NCI-H446 (cell line): ENCODE results near the gene GLRA1.
"Not testable (repeated sequence)": the region's sequence is repeated elsewhere in the genome, so short reads cannot be mapped to it uniquely, and the experiment has no call there.

Source experiments
- DNase-seq, 2 experiments: peaks; one replicate each; lab custom pipeline; 2025; lab: John Stamatoyannopoulos, UW

Gene GLRA1

DNA sequence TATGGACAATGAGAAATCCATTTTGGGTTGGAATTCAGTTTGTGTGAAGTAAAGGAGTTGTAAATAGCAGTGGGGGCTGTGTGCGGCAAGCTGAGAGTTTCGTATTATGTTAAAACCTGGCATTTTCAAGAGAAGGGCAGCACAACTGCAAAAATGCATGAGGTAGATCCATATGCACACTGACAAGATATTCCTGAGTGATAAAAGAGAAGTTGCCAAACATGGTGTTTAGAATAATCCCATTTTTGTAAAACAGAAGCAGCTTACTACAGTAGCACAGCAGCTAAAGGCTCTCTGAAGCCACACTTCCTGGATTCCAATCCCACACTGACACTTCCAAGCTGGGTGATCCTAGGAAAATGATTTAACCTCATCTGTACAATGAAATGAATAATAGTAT is 11.2 kb downstream of the GLRA1 start:
- no peak for DNase-seq

DNA sequence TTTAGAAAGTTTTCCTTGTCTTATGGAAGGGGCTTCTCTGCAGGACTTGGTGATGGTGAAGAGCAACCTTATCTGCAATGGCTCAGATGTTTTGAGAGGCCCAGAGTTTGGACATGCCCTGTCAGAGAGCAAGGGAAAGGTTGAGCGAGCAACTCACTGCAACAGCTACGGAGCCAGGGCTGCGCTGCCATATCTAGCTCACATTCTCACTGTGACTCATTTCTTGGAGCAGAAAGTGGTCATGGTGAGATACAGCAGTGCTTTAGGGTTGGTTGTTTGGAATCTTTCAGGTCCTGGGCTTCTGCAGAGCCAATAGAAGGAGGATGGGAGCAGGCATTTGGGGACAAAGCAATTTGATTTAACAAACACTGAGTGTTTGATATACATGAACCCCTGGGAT is 12.3 kb downstream of the GLRA1 start:
- DNase-seq, result no peak

DNA sequence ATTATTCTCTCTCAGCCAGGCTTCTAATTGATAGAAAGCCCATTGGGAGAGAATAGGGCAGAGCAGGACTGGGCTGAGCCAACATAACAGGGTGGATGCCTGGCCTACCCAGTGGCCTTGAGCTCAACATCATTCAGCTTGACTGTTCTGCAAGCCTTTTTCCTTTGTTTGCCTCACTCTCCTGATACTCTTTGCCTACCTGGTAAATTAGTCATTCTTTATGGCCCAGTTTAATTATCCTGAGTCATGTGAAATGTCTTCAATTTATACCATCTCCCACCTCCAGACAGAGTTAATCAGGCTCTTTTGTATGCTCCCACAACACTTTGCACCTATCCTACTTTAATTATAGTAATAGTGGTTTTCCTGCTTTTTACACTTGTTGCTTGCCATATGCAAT is 13.6 kb downstream of the GLRA1 start:
- no peak for DNase-seq

DNA sequence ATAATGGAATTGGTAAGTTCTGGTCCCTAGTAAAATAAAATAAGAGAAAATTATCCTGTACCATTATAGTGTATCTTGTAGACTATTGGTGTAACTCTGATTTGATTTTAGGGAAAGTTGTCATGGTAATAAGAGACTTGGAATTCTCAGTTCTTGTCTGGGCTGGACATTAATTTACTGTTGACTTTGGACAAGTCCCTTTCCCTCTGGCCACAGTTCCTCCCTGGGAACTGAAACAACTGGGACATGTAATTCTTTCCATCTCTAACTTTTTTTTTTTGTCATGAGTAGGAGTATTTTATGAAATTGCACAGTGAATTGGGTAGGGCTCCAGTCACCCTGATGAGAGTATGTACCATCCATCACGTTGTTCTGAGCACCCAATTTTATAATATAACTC is 15.0 kb downstream of the GLRA1 start:
- no peak for DNase-seq

DNA sequence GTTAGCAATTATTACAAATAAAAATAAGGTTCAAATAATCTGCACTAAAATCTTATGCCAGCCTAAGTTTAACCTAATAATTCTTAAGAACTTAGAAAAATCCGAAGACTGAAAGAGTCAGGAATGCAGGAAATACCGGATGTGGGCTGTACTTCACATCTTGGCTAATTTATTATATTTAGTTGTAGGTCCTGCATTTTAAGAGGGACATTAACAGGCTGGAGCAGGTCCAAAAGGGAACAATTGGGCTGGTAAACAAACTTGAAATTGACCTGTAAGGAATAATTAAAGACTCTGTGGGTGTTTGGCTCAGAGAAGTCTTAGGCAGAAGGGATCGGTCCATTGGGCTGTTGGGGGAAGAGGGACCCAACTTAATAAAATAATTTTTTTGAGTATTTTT is 18.4 kb downstream of the GLRA1 start:
- DNase-seq, result no peak

DNA sequence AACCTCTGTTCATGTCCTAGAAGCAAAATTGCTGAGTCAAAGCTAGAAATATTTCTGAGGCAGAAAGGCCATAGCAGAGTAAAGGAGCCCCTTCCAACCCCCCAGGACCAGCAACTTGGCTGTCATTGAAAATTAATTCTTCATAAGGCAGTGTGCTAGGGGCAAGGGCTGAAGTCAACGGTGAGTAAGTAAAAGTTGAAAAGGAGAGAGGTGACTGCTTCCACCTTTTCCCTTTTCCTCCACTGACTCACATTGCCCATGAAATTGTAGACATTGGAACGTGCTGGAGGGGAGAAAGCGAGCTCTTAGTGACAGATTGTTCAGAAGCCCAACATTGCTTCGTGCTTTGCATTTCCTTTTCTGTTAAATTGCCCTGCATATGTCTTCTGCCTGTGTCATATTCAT is 19.1 kb downstream of the GLRA1 start:
- DNase-seq, result no peak

DNA sequence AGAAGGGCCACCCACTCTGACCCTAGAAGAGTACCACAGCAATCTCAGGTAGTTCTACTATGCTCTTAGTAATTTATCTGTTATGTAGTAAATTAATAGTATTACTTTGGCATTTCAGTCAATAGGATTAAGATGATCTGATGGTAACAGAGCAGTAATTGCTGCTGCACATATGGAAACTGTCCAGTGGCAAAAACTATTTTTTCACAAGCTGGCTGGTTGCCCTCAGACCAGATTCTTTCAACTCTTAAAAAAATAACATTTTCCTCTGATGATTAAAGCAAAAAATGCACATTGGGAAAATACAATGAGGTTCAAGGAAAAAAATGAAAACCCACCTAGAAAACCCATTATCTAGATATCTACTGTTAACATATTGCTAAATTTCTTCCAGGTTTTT is 19.7 kb downstream of the GLRA1 start:
- DNase-seq, result no peak

DNA sequence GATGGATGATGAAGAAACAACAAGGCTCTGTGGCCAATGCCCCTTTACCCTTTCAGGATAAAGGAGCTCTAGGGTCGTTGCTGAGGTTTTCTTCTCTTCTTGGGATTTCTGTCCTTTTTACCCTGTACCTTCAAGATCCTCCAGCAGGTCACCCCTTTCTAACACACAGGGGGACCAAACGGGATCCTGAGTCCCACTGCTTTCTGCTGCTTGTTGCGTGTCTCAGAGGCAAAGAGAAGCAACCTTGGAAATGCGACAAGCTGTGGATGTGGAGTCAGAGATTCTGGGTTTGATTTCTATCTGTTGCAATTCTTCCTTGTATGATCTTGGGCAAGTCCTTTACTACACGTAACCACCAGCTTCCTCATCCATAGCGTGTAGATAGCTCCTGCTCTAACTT is 20.5 kb downstream of the GLRA1 start:
- DNase-seq, result no peak

DNA sequence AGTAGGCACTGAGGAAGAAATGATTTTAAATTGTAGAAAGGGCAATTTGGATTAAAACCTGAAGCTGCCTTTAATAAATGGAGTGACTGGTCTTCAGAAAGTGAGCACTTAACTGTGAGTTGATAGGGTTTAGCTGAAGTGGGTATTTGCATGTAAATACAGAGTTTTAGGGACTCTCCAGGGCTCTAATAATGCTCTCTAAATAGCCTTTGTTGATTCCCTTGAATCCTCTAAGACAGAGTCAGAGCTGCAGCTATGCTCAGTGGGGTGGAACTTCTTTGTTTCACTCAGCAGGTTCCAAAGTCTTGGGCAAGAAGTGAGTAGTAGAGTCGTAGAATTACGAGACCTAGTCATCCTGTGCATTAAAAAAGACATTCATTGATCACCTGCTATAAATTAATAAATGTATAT is 21.4 kb downstream of the GLRA1 start:
- no peak for DNase-seq

DNA sequence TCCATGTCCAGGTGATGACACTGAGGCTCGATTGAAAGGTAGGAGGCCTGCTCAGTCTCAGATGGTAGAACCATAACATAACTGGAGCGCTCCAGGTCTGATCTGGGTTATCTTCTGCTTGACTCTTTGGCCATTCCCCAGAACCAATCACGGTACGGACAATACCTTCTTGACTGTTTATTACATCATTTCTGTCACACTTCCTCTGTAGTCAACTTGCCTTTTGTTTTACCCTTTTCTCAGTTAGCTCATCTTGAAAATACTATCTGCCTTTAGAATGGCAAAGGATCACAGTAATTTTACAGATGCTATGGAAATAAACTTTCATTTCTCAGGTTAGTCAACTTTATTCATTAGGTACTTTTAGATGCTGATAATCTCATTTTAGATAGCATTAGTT is 22.4 kb downstream of the GLRA1 start:
- no peak for DNase-seq

DNA sequence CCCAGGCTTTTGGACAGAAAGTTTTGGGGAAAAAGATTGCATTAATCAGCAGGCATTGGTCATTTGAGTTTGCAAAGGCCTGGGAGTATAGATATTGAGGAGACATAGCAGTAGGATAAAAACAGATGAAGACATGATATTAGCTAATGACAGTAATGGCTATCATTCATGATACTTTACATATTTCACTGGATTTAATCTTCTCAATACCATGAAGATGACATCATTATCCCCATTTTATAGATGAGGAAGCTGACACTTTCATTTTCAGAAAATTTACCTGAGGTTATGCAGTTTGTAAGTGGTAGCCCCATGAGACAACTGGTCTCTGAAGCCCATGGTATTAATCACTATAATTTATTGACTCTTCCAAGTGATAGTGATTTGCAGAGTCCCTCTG is 23.0 kb downstream of the GLRA1 start:
- DNase-seq, result no peak

DNA sequence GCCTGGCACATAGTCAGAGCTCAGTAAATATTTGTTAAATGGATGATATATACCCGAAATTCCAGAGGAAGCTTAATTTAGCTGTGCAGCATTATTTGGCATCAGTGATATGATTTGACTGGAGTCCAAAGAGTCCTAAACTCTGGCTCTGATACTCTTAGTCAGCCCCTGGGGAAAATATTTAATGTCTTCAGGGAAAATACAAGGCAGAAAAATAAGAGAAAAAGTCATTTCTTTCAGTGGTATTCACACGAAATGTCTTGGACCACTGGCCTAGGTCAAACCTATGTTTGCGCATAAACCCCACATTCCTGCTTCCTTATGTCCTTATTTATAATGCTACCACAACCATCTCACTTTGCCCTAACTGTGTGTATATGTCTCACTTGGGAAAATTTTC is 23.8 kb downstream of the GLRA1 start:
- peak in 1 of 2 experiments; percentile 31 for DNase-seq

DNA sequence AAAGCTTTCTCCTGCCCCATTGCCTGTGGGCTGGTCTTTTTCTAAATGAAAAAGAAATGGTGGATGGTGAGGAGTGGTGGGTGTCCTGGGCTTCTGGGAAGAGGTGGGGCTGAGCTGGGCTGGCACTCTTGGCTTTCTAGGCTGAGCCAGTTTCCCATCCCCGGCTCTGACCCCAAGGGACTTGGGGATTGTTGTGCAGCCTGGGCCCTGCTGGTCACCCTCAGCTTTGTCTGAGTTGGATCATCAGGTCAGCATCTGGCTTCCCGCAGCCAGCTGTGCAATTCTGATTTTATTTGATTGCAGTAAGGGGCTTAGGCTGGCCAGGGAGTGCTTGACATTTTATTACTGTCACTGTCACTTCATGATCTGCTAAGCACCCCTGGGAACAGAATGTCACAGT is 25.3 kb downstream of the GLRA1 start:
- no peak for DNase-seq

DNA sequence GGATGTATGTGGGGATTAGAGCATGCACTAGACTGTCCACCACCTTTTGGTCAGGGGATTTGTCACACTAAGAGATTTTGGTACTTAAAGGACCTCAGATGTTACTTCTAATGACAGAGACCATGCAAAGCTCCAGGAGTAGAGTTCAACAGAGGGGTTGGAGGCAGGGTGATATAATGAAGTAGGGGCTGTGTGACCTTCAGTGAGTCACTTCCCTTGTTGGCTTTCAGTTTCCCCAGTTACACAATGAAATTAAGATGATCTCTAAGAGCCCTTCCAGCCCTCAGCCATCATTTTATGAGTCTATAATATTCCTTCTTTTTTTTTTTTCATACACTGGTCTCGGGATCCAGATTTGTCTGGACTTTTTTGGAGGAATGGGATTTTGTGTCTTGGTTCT is 26.8 kb downstream of the GLRA1 start:
- no peak for DNase-seq

DNA sequence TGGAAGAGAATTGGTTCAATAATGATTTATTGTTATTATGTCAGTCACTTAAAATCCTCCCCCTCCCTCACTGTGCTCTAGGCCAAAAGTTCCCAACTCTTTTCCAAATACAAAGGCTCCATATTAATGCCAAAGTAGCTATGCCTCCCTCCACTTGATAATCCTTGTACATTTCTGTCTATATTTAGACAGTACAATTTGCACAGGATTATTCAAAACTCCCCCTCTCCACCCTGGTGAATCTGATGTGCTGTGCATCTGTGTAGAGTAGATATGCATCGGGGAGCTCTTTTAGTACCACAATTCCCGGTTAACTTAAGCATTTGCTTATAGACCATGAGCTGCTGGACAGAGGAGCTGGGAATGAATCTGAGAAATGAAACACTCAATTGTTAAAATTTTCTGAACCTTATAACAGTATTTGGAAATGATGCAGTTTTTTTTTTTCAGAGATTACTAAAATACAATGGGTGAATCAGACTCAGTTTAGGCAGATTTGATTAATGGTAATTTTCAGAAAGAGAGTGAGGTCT is 27.6 kb downstream of the GLRA1 start:
- no peak for DNase-seq

DNA sequence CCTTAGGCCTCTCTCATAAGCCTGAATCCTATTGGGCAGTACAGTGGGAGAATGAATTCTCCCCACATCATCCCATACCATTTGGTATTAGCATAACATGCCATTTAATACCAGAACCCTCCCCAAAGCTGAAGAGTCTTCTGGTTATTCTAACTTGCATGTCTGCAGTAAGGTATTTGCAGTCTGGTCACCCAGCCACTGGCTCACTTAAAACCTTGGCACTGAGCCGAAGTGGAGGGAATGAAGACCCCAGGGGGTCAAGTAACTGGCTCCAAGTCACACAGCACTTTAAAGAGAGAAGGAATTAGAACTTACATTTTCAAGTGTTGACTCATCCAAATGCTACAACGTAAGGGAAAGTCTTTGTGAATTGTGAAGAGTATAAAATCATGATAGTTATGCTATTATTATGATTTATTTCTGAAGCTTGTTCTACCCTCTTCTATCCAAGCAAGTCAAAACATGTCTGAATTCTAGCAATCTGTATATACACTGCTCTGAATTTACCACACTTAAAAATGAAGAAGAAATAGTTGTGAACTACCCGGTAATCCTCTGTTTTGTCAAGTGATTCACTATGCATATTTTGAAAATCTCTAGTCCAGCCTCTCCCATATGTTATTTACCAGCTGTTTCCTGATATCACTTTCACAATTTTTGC is 28.5 kb downstream of the GLRA1 start:
- DNase-seq, result peak in 1 of 2 experiments; percentile 52

DNA sequence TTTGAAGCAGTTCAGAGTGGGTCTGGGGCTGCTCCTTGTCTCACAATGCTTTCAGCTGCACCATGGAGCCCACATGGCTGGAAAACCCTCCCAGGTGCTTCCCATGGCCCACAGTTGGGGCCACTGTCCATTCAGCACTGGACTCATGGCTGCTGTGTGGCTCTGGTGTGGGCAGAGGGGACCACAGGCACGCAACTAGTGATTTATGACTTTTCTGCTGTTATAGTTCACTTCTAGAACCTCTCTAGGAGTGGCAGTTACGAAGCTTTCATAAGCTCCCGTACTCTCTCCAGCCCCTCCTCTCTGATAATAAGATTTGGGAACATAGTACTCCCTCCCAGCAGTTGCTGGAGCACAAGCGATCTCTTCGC is 29.0 kb downstream of the GLRA1 start:
- DNase-seq, result no peak

DNA sequence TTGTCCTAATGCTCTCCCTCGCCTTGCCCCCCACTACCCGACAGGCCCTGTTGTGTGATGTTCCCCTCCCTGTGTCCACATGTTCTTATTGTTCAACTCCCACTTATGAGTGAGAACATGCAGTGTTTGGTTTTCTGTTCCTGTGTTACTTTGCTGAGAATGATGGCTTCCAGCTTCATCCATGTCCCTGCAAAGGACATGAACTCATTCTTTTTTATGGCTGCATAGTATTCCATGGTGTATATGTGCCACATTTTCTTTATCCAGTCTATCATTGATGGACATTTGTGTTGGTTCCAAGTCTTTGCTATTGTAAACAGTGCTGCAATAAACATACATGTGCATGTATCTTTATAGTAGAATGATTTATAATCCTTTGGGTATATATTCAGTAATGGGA is 31.2 kb downstream of the GLRA1 start:
- DNase-seq, result not testable (repeated sequence)

DNA sequence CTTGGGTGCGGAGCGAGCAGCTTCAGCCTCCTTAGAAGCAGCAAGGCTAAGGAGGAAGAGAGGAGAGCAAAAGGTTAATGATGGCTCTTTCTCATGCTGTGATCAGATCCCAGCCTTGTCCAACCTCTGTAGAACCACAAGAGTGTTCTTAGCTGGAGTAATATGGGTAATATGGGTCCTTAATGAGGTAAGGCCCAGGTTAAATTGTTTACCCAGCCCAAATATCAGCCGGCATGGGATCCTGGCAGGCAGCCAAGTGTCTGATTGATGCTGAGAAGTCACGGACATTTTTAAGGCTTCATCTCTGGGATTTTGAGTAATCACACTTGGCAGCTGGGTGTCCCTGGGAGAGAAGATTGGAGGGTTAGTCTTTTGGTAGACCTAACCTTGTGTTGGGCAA is 32.3 kb downstream of the GLRA1 start:
- peak in 1 of 2 experiments; percentile 9 for DNase-seq

DNA sequence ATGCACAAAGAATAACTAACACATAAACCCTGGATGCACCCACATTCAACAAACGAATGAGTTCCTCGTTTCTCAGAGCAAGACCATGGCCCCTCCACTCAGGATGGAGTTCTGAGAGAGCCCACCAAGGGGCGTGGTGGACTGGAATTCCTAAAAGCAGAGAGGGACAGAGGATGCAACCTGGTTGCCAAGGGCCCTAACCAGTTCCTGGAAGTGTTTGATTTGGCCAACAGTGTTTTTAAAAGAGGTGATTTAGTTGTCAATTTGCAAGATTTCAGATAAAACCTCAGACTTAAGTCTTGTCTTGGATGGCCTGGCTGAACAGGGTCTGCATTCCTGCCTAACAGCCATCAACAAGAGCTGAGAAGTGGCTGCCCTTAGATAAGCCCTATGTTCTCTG is 34.4 kb downstream of the GLRA1 start:
- no peak for DNase-seq

DNA sequence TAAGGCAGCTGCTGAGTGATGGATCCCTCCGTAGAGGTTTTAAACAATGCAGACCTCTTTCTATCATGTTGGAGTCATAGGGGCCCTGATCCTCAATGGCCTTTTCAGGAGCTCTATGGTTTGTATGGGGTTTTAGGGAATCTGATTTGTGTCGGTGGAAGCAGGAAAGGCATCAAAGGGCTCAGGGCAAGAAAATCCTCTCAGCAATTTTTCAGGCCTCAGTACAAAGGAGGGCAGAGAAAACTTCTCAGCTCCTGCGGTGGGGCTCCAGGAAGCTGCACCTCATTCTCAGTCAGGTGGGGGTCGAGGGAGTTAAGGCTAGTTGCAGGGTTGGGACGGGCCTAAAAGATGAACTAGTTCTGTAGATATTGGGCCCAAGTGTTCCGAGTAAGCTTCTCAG is 35.0 kb downstream of the GLRA1 start:
- DNase-seq, result no peak

DNA sequence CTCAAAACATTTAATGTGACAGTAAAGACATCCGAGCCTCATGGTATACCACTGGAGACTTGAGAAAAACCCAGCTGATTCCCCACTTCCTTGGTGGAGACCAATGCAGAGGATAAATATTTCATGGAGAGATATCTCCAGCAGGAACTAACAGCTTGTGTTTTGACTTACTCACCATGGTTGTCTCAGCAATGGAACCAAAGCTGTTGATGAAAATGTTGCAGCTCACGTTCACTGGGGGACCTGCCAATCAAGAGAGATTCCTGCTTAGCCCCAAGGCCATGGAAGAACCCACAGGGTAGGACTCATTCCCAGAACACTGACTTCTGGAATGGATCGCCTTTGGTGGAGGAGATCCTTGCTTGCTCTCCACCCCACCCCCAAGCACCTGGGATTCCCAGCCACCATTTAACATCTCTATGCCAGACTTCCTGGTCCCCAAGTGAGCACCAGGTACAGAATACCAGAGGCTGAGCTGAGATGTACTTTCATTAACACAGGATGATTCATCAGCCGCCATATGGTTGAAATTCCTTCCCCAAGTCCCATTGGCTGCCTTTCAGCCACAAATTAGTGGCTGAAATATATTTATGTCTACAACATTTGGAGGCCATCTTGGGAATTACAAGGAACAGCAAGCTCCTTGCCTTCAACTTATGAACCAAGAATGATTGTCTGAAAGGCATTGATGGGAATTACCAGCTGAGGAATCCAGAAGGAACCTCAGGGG is 37.9 kb downstream of the GLRA1 start:
- peak; percentile 33 to 68 for DNase-seq

DNA sequence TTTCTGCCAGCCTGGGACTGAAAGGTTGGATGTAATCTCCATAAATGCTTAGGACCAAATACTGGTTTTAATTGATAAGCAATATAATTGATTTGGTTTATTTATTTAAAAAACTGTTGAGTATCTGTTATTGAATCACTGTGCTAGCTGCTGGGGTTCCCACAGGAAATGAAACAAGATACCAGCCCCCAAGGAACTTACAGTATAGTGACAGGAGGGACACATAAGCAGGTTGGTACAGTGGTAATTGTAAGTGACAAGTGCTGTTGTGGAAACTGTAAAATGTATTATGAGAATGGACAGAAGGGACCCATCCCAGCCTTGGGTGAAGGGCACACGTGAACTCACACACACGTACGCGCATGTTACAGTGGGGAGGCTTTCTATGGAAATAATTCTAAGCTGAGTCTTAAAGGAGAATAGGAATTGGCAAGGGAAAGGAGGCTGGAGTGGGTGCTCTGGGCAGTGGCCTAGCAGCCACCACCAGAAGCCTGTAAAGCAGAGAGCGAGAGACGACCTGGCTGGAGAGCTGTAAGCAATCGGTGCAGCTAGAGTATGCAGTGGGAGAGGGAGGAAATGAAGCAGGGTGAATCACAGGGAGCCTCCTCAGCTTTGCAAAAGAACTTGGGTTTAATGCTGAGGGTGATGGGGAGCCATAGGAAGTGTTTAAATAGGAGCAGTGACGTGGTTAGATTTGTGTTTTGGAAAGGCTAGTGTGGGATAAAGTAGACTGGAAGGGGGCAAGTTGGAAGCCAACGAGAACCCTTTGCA is 39.3 kb downstream of the GLRA1 start:
- no peak for DNase-seq
